Motor neuron (in vitro differentiated cells): ENCODE data around the gene PKIB. TPM values are rescaled to one million over a fixed set of nuclear protein-coding genes. Genes with fewer than 3 reads are reported as not detected.

Source experiments
- ATAC-seq, 8 experiments: fragments of 200-7000 bp; cut with Tn5 transposase; replicated peaks in 6 of 8; 2 replicates each; pipeline ENCODE4 v1.8.0; 2021; ENCODE audit warnings: mild to moderate bottlenecking in 8 of 8, moderate library complexity in 8 of 8
- H3K27ac ChIP-seq, 2 donors: fragments of 250-450 bp; sonication (Bioruptor Pico); 2 replicates each; pipeline ENCODE4 v1.9.0; 2021; ENCODE audit warnings: antibody characterized with exemption in 2 of 2, mild to moderate bottlenecking in 2 of 2, moderate library complexity in 1 of 2
- H3K4me1 ChIP-seq, 2 donors: fragments of 250-450 bp; sonication (Bioruptor Pico); replicated peaks in 1 of 2; 2 replicates each; pipeline ENCODE4 v1.6.1; 2021; ENCODE audit warnings: antibody characterized with exemption in 2 of 2, mild to moderate bottlenecking in 2 of 2, moderate library complexity in 1 of 2
- H3K4me3 ChIP-seq, 5 donors: fragments of 250-450 bp; sonication (Bioruptor Pico); 2 replicates each; pipeline ENCODE4 v1.9.0; 2021; ENCODE audit warnings: antibody characterized with exemption in 5 of 5, mild to moderate bottlenecking in 5 of 5, moderate library complexity in 4 of 5
- WGBS, 10 experiments: fragments of 450-650 bp; shearing (Covaris generic); methylation state at CpG; one replicate each; pipeline ENCODE4 v1.0.0; 2022; 5-methylcytosine and 5-hydroxymethylcytosine counted together
- in situ Hi-C, 9 experiments: fragments of 400-800 bp; cut with MboI; loops; one replicate each; pipeline ENCODE4 v1.15.0; 2021; ENCODE audit warnings: low sequenced_read_pairs in 9 of 9, low pct_unique_long_range_greater_than_20kb in 2 of 9; ENCODE audit not compliant: unreplicated experiment in 9 of 9
- total RNA-seq, 8 experiments: library from RNA; unstranded; fragments of 300-600 nt; gene quantifications; 2 replicates each; pipeline versions ENCODE4 v1.2.3 to v1.2.4, GENCODE V29; 2022

PKIB gene
- total RNA-seq, 8 experiments from 2014 or later, result 0.41 to 93.2 (median 4.7) TPM; not detected in 1

DNA sequence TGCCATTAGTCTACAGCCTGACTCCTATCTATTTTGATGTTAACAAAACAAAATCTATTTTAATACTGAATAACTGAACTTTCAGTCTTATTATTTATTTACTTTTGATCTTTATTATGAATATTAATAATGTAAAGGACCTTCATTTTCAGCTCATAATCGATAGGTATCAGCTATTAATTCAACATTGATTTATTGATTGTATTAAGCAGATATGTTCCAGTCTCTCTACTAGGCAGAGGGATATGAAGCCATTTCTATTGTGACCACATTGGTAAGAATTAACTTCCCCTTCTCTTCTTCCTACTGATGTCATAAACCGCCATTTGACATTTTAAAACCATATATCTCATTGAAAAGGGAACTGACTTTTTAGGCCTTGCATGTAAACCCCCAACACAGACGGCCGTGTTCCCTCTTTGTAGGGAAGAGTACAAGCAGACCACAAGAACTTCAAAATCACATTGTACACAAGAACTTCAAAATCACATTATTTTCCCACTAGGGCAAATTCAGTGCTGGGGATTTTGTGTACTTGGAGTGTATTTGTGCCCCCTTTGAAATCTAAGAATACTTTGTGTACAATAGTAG is 99.8 kb downstream of the PKIB start:
- peaks cover 0 to 7% of the 10 kb centered on the region in 2 donors for H3K4me1 ChIP-seq
- in situ Hi-C loops, result no loop called here
- ATAC-seq, result no peak
- no peak overlapping the region for H3K4me3 ChIP-seq
- 48 to 100% (median 97%) methylated on average over 1 to 4 of the region's 4 CpGs; no CpG with 5 or more reads in 1 of the 10 experiments for WGBS, 10 experiments
- no peak overlapping the region for H3K27ac ChIP-seq

DNA sequence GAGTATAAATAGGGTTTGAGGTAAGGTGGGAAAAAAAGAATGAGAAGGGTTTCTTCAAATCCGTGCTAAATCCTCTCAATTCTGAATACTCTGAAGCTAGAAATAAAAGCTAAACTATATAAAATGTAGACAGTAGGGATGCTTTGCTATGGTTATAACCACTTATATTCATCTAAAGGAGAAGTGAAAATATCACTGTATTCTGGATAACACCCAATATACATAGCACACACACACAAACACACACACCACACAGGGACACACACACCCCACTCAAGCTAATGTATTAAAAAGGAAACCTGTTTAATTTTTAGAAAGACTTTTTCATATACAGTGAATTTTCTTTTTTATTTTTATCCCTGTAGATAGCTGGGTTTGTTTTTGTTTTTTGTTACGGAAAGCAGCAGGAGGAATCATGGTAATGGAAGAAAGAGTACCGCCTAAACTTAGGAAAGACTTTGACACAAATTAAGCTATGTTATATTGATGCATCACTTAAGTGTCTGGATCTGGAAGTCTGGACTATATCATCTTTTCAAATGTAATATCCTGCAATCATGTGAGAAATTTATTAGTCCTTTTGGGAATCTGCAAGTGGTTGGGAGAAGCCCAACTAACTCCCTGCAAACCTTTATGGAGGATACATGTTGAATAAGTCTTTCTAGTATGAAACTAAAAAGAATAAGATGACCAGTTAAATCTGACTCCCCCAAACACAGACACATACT is 100.9 kb downstream of the PKIB start:
- 51 to 100% (median 92%) methylated on average over 1 to 3 of the region's 3 CpGs for WGBS, 10 experiments
- ATAC-seq, result no peak
- in situ Hi-C loops, result no loop called here

DNA sequence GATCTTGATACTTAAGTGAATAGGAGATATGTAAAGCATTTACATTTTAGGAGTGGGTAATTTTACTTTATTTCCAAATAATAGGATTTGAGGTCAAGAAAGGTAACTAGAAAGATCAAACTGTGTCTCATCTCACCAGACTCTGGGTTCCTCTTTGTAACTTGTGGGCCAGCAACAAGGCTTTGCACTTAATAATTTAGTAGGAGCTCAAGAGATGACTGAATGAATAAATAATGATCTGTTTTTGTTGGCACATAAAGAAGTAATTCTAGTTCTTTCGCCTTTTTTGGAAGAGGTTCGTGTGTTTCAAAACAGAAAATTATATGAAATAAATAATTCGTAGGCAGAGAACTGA is 101.9 kb downstream of the PKIB start:
- no peak overlapping the region for H3K27ac ChIP-seq
- WGBS, 10 experiments, result 22 to 67% (median 49%) methylated on average over 2 to 3 of the region's 3 CpGs
- H3K4me3 ChIP-seq, result no peak overlapping the region
- H3K4me1 ChIP-seq, result peaks cover 3 to 11% of the 10 kb centered on the region in 2 donors
- no peak for ATAC-seq
- in situ Hi-C loops, result no loop called here

More for the DNA sequence above, 100.9 kb downstream of the PKIB start:
- Histone ChIP-seq H3K4me1 (peaks cover 0 to 7% of the 10 kb centered on the region in 2 donors), H3K27ac (no peak overlapping the region), H3K4me3 (no peak overlapping the region)

- WGBS, 10 experiments, result 50 to 100% (median 86%) methylated on average over 2 to 3 of the region's 3 CpGs; no CpG with 5 or more reads in 1 of the 10 experiments
- no peak overlapping the region for H3K27ac ChIP-seq
- H3K4me1 ChIP-seq, result peaks cover 8 to 16% of the 10 kb centered on the region in 2 donors
- in situ Hi-C loops, result no loop called here
- no peak overlapping the region for H3K4me3 ChIP-seq
- ATAC-seq, result no peak
Observed at GRCh38 chr6:122712448-122713137, 102.4 kb downstream of the PKIB start.

- H3K27ac ChIP-seq, result no peak overlapping the region
- H3K4me1 ChIP-seq, result peaks cover 11 to 18% of the 10 kb centered on the region in 2 donors
- H3K4me3 ChIP-seq, result no peak overlapping the region
- in situ Hi-C loops, result no loop called here
- 80 to 100% (median 93%) methylated on average over 1 to 3 of the region's 3 CpGs; no CpG with 5 or more reads in 1 of the 10 experiments for WGBS, 10 experiments
- ATAC-seq, result peak in 1 of 8 experiments; percentile 55
Observed at GRCh38 chr6:122713138-122713537, 102.9 kb downstream of the PKIB start.

GRCh38 chr6:122714059-122714458 is 103.9 kb downstream of the PKIB start:
- no peak for ATAC-seq
- in situ Hi-C loops, result no loop called here
- peaks cover 11 to 18% of the 10 kb centered on the region in 2 donors for H3K4me1 ChIP-seq
- 71 to 100% (median 91%) methylated on average over 1 to 5 of the region's 5 CpGs; no CpG with 5 or more reads in 1 of the 10 experiments for WGBS, 10 experiments
- H3K4me3 ChIP-seq, result no peak overlapping the region
- no peak overlapping the region for H3K27ac ChIP-seq

- Histone ChIP-seq H3K4me3 (no peak overlapping the region), H3K27ac (no peak overlapping the region), H3K4me1 (peaks cover 11 to 18% of the 10 kb centered on the region in 2 donors)
- ATAC-seq, result no peak
- in situ Hi-C loops, result no loop called here
- WGBS, 10 experiments, result 45 to 100% (median 94%) methylated on average over 1 to 2 of the region's 2 CpGs; no CpG with 5 or more reads in 1 of the 10 experiments
Observed at GRCh38 chr6:122715725-122716124, 105.5 kb downstream of the PKIB start.

GRCh38 chr6:122717350-122717749 is 107.1 kb downstream of the PKIB start:
- 0 to 38% (median 7%) methylated on average over 1 to 2 of the region's 2 CpGs; no CpG with 5 or more reads in 3 of the 10 experiments for WGBS, 10 experiments
- Histone ChIP-seq H3K4me3 (peak overlapping the region in 2 of 5 donors; percentile 4 to 8), H3K4me1 (peaks cover 11 to 18% of the 10 kb centered on the region in 2 donors), H3K27ac (peak overlapping the region; percentile 5 to 44)
- ATAC-seq, result peak in 6 of 8 experiments; percentile 26 to 96 (median 93)
- in situ Hi-C loops, result no loop called here

DNA sequence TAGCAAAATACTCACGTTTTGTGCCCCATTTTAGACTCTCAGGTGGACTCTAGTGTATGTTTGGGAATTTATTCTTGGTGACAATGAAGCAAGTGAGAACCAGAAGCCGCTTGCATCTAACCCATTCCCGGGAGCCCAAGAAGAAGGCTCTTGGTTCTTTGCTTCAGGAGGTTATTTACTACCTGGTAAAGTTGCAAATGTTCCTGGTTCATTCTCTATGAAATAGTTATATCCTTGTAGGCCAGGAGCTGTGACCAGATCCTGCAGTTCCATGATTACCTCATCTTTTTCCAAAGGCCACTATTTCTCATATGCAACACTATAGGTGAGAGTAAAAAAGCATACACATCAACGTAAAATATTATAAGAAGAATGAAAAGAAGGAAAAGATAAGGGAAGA is 108.4 kb downstream of the PKIB start:
- H3K4me1 ChIP-seq, result peaks cover 11% of the 10 kb centered on the region in 2 donors
- in situ Hi-C loops, result no loop called here
- H3K27ac ChIP-seq, result no peak overlapping the region
- H3K4me3 ChIP-seq, result no peak overlapping the region
- 51 to 96% (median 75%) methylated on average over 2 to 4 of the region's 4 CpGs for WGBS, 10 experiments
- no peak for ATAC-seq

DNA sequence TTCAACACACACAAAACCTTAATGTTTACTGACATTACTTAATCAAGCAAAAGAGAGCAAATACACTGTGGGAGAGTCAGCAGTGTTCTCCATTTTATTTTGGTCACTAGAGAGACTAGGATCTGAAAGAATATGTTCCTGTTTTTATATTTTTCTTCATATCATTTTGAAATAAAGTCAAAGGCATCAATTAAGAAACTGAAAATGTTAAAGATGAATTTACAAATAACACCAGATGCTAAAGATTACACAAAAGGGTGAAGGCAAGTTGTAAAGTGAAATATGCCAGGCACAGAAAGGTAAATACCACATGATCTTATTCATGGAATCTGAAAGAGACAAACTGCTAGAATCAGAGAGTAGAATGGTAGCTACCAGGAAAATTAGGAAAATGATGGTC is 109.0 kb downstream of the PKIB start:
- in situ Hi-C loops, result no loop called here
- H3K4me3 ChIP-seq, result no peak overlapping the region
- H3K27ac ChIP-seq, result no peak overlapping the region
- peaks cover 11% of the 10 kb centered on the region in 2 donors for H3K4me1 ChIP-seq
- no peak for ATAC-seq

- Histone ChIP-seq H3K27ac (no peak overlapping the region), H3K4me3 (no peak overlapping the region), H3K4me1 (peaks cover 2 to 6% of the 10 kb centered on the region in 2 donors)
- in situ Hi-C loops, result loop anchor here in 1 of 9 experiments (10.0 kb wide), 1 partner anchor 112 kb away; no protein-coding TSS in a partner anchor
- 0 to 100% (median 80%) methylated on average over 1 to 4 of the region's 4 CpGs; no CpG with 5 or more reads in 1 of the 10 experiments for WGBS, 10 experiments
- peak in 2 of 8 experiments; percentile 80 to 91 for ATAC-seq
Observed at GRCh38 chr6:122722746-122723145, 112.5 kb downstream of the PKIB start.

DNA sequence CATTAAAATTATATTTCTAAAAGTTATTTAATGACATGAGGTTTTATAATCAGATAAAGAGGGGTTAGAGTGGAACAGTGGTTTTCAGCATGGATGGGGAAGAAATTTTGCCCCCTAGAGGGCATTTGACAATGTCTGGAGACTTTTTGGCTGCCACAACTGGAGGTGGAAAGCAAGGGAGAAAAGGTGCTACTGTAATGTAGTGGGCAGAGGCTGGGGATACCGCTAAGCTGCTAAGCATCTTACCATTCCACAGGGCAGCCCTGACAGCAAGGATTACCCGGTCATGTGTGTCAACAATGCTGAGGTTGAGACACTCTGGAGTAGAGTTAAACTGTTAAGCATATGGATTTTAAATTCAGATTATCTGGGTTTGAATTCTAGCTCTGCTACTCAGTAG is 116.4 kb downstream of the PKIB start:
- Histone ChIP-seq H3K4me3 (no peak overlapping the region), H3K4me1 (peaks cover 0 to 5% of the 10 kb centered on the region in 2 donors), H3K27ac (no peak overlapping the region)
- ATAC-seq, result peak in 4 of 8 experiments; percentile 44 to 62 (median 50)
- 13 to 60% (median 57%) methylated on average over 1 to 2 of the region's 2 CpGs; no CpG with 5 or more reads in 6 of the 10 experiments for WGBS, 10 experiments
- in situ Hi-C loops, result loop anchor here in 6 of 9 experiments (10.0 to 25.0 kb wide), 2 partner anchors 108 to 111 kb away; no protein-coding TSS in a partner anchor

- H3K27ac ChIP-seq, result no peak overlapping the region
- 0 to 88% (median 9%) methylated on average over 1 of the region's 1 CpG; no CpG with 5 or more reads in 3 of the 10 experiments for WGBS, 10 experiments
- ATAC-seq, result peak in 2 of 8 experiments; percentile 61 to 62
- H3K4me3 ChIP-seq, result no peak overlapping the region
- H3K4me1 ChIP-seq, result peaks cover 0 to 5% of the 10 kb centered on the region in 2 donors
- in situ Hi-C loops, result loop anchor here in 6 of 9 experiments (10.0 to 25.0 kb wide), 2 partner anchors 108 to 110 kb away; no protein-coding TSS in a partner anchor
Observed at GRCh38 chr6:122727244-122727643, 117.0 kb downstream of the PKIB start.
